Measurements from ENCODE around the gene PPP2R5D. TPM values are rescaled to one million over a fixed set of nuclear protein-coding genes. Genes with fewer than 3 reads are reported as not detected.

Gene PPP2R5D
- total RNA-seq, 1 donor from 2014 or later: 33.4 TPM

GRCh38 chr6:42978839-42979522, 5.4 kb upstream of the PPP2R5D start, which contains the start of gene PEX6:
TSS of gene PEX6 (minus strand) at chr6:42979181. CDS start at chr6:42979150, 31 bp downstream.
- H3K27me3 ChIP-seq (ENCODE audit: control insufficient read depth, insufficient read depth, low read length): no peaks in the 10 kb centered on the region
- DNase-seq (ENCODE audit: low read depth): peak; percentile 58
- TF ChIP-seq CTCF (IDR thresholded peaks at IDR 0.05; ENCODE audit: insufficient read depth, low read length, poor library complexity, severe bottlenecking): no peak
- peak within 1 kb of the TSS; percentile 67 for H3K4me3 ChIP-seq (ENCODE audit: low read depth, low read length)
- H3K36me3 ChIP-seq (ENCODE audit: control insufficient read depth, insufficient read depth, low read length): no peaks in the 10 kb centered on the region

GRCh38 chr6:42979523-42980177, 4.7 kb upstream of the PPP2R5D start:
- H3K4me3 ChIP-seq (ENCODE audit: low read depth, low read length): peak overlapping the region; percentile 67
- no peaks in the 10 kb centered on the region for H3K27me3 ChIP-seq (ENCODE audit: control insufficient read depth, insufficient read depth, low read length)
- no peak for DNase-seq (ENCODE audit: low read depth)
- H3K36me3 ChIP-seq (ENCODE audit: control insufficient read depth, insufficient read depth, low read length): no peaks in the 10 kb centered on the region
- TF ChIP-seq CTCF (IDR thresholded peaks at IDR 0.05; ENCODE audit: insufficient read depth, low read length, poor library complexity, severe bottlenecking): no peak

GRCh38 chr6:42981836-42982235, 2.5 kb upstream of the PPP2R5D start:
- H3K36me3 ChIP-seq (ENCODE audit: control insufficient read depth, insufficient read depth, low read length): no peaks in the 10 kb centered on the region
- H3K27me3 ChIP-seq (ENCODE audit: control insufficient read depth, insufficient read depth, low read length): no peaks in the 10 kb centered on the region
- no peak for TF ChIP-seq CTCF (IDR thresholded peaks at IDR 0.05; ENCODE audit: insufficient read depth, low read length, poor library complexity, severe bottlenecking)
- no peak for DNase-seq (ENCODE audit: low read depth)
- no peak overlapping the region for H3K4me3 ChIP-seq (ENCODE audit: low read depth, low read length)

GRCh38 chr6:42984924-42985475, 630 bp downstream of the PPP2R5D start:
- H3K27me3 ChIP-seq (ENCODE audit: control insufficient read depth, insufficient read depth, low read length): no peaks in the 10 kb centered on the region
- H3K4me3 ChIP-seq (ENCODE audit: low read depth, low read length): peak overlapping the region; percentile 62
- no peaks in the 10 kb centered on the region for H3K36me3 ChIP-seq (ENCODE audit: control insufficient read depth, insufficient read depth, low read length)
- TF ChIP-seq CTCF (IDR thresholded peaks at IDR 0.05; ENCODE audit: insufficient read depth, low read length, poor library complexity, severe bottlenecking): no peak
- no peak for DNase-seq (ENCODE audit: low read depth)

GRCh38 chr6:42987533-42988451, 3.4 kb downstream of the PPP2R5D start:
- H3K27me3 ChIP-seq (ENCODE audit: control insufficient read depth, insufficient read depth, low read length): no peaks in the 10 kb centered on the region
- no peak for TF ChIP-seq CTCF (IDR thresholded peaks at IDR 0.05; ENCODE audit: insufficient read depth, low read length, poor library complexity, severe bottlenecking)

More at GRCh38 chr6:42987533-42988451, 3.4 kb downstream of the PPP2R5D start:
- Histone ChIP-seq H3K4me3 (ENCODE audit: low read depth, low read length) (no peak overlapping the region), H3K36me3 (ENCODE audit: control insufficient read depth, insufficient read depth, low read length) (no peaks in the 10 kb centered on the region)
- DNase-seq (ENCODE audit: low read depth): no peak
